A673 (cell line): ENCODE results near the gene ADGRE2. TPM values are rescaled to one million over a fixed set of nuclear protein-coding genes. Genes with fewer than 3 reads are reported as not detected.

ENCODE experiments used
- BruUV-seq: library from RNA; stranded (reverse); fragments of 400-500 nt; replicated peaks from 2 replicates; lab custom pipeline; 2021; lab: Mats Ljungman, UMichigan
- CTCF ChIA-PET: fragments of 300-600 bp; sonication (Branson Sonifier 250); formaldehyde crosslinking; loops from one replicate; lab custom pipeline; 2022; ENCODE audit warnings: antibody characterized with exemption; lab: Charles Lee
- POLR2A ChIA-PET: fragments of 300-600 bp; sonication (Branson Sonifier 250); formaldehyde crosslinking; loops from one replicate; lab custom pipeline; 2022; ENCODE audit warnings: antibody characterized with exemption; ENCODE audit not compliant: low non-redundant PET; lab: Charles Lee
- DNase-seq: peaks from one replicate; pipeline ENCODE4 v3.0.0-alpha.2; 2015; ENCODE audit warnings: low spot score
- H3K27ac ChIP-seq: fragments of 200-600 bp; sonication (generic); 2 replicates; pipeline ENCODE4 v1.5.1; 2016; ENCODE audit warnings: mixed run types, low read depth, mild to moderate bottlenecking, mixed read lengths, antibody characterized with exemption, low read length; ENCODE audit not compliant: poor library complexity, severe bottlenecking
- H3K27me3 ChIP-seq: fragments of 200-600 bp; sonication (generic); replicated peaks from 2 replicates; pipeline ENCODE4 v1.6.1; 2017; ENCODE audit warnings: mixed run types, low read depth, mild to moderate bottlenecking, mixed read lengths, antibody characterized with exemption, low read length; ENCODE audit not compliant: insufficient read depth, poor library complexity
- H3K36me3 ChIP-seq: fragments of 200-600 bp; sonication (generic); 2 replicates; pipeline ENCODE4 v1.6.1; 2016; ENCODE audit warnings: mixed run types, mild to moderate bottlenecking, mixed read lengths, antibody characterized with exemption, low read length; ENCODE audit not compliant: insufficient read depth, poor library complexity, severe bottlenecking
- H3K4me1 ChIP-seq: fragments of 200-600 bp; sonication (generic); 2 replicates; pipeline ENCODE4 v1.6.1; 2017; ENCODE audit warnings: mixed run types, mild to moderate bottlenecking, mixed read lengths, antibody characterized with exemption, low read length; ENCODE audit not compliant: insufficient read depth, poor library complexity, severe bottlenecking
- H3K4me3 ChIP-seq: fragments of 200-600 bp; sonication (generic); 2 replicates; pipeline ENCODE4 v1.5.1; 2016; ENCODE audit warnings: low read depth, mixed run types, mild to moderate bottlenecking, mixed read lengths, low read length; ENCODE audit not compliant: poor library complexity, severe bottlenecking
- H3K9me3 ChIP-seq: fragments of 200-600 bp; sonication (generic); 2 replicates; pipeline ENCODE4 v1.6.1; 2016; ENCODE audit warnings: mixed run types, low read depth, mild to moderate bottlenecking, mixed read lengths, antibody characterized with exemption, low read length; ENCODE audit not compliant: poor library complexity, severe bottlenecking
- EZH2 ChIP-seq: fragments of 200-600 bp; sonication (generic); IDR thresholded peaks from 2 replicates; pipeline ENCODE4 v1.6.1; 2017; ENCODE audit warnings: borderline replicate concordance, low read depth, mild to moderate bottlenecking, mixed read lengths, antibody characterized with exemption, low read length; ENCODE audit not compliant: poor library complexity, severe bottlenecking
- intact Hi-C: fragments of 100-400 bp; cut with micrococcal nuclease; formaldehyde crosslinking; loops from one replicate; pipeline ENCODE4 v1.10.0; 2022; ENCODE audit not compliant: unreplicated experiment
- total RNA-seq: library from RNA; stranded (reverse); gene quantifications from 2 replicates; pipeline ENCODE4 v1.2.3, GENCODE V29; 2021
- TF ChIP-seq, protein P1 (sequence below): fragments of 300-800, 200-600 bp; sonication (generic); conservative IDR thresholded peaks from 2 replicates; pipeline ENCODE4 v1.5.1; 2017; ENCODE audit warnings: low read depth, mild to moderate bottlenecking, antibody characterized with exemption, low read length, moderate library complexity, mixed read lengths

The ADGRE2 gene
- total RNA-seq, 1 experiment from 2014 or later = 0.19 TPM

DNA sequence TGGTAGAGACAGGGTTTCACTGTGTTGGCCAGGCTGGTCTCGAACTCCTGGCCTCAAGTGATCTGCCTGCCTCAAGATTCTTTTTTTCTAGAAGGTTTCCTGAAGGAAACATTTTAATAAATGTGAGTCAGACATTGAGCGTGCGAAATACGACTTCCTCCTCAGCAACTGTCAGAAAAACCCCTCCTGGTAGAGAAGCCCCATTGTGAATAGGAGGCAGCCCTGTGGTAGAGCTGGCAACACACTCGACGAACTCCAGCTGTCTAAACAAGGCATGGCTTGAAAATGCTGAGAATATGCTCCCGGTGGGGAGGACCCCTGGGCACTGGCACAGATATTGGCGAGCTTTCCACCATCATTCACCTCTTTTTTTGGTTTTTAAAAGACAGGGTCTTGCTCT lies 78.7 kb downstream of the ADGRE2 start:
- no peaks in the 10 kb centered on the region for H3K27me3 ChIP-seq
- TF ChIP-seq, protein P1, sequence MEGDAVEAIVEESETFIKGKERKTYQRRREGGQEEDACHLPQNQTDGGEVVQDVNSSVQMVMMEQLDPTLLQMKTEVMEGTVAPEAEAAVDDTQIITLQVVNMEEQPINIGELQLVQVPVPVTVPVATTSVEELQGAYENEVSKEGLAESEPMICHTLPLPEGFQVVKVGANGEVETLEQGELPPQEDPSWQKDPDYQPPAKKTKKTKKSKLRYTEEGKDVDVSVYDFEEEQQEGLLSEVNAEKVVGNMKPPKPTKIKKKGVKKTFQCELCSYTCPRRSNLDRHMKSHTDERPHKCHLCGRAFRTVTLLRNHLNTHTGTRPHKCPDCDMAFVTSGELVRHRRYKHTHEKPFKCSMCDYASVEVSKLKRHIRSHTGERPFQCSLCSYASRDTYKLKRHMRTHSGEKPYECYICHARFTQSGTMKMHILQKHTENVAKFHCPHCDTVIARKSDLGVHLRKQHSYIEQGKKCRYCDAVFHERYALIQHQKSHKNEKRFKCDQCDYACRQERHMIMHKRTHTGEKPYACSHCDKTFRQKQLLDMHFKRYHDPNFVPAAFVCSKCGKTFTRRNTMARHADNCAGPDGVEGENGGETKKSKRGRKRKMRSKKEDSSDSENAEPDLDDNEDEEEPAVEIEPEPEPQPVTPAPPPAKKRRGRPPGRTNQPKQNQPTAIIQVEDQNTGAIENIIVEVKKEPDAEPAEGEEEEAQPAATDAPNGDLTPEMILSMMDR = no peak
- no peak for TF ChIP-seq EZH2
- intact Hi-C loops = no loop called here
- POLR2A ChIA-PET = no interaction called here
- CTCF ChIA-PET = no interaction called here
- H3K9me3 ChIP-seq = no peaks in the 10 kb centered on the region
- no peaks in the 10 kb centered on the region for H3K4me1 ChIP-seq
- H3K4me3 ChIP-seq = no peak overlapping the region
- no peak overlapping the region for H3K27ac ChIP-seq
- peaks cover 45% of the 10 kb centered on the region for H3K36me3 ChIP-seq
- BruUV-seq = no TSS peak
- DNase-seq = no peak

DNA sequence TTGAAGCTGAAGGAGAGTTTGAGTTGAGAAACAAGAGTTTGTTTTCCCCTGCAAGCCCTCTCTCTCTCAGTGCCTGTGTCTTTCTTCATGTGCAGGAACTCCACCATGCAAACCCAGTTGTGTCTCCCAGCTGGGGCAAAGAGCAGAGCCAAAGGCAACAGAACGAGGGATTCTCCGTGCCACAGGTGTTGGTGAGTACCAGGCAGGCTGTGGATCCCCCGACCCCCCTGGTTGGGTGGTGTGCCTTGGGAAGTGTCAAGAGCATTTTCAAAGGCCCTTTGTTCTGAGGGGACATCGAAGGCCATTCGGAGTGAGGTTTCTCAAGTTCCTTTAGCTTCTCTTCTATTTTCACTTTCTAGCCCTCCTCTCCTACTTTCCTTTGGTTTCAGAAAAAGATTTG lies 82.9 kb downstream of the ADGRE2 start:
- Histone ChIP-seq H3K27me3 (no peaks in the 10 kb centered on the region), H3K36me3 (peaks cover 24% of the 10 kb centered on the region), H3K9me3 (no peaks in the 10 kb centered on the region), H3K27ac (no peak overlapping the region), H3K4me1 (no peaks in the 10 kb centered on the region), H3K4me3 (no peak overlapping the region)
- DNase-seq = no peak
- intact Hi-C loops = no loop called here
- TF ChIP-seq, protein P1 = no peak
- TF ChIP-seq EZH2 = no peak
- POLR2A ChIA-PET = no interaction called here
- BruUV-seq = no TSS peak
- CTCF ChIA-PET = no interaction called here

DNA sequence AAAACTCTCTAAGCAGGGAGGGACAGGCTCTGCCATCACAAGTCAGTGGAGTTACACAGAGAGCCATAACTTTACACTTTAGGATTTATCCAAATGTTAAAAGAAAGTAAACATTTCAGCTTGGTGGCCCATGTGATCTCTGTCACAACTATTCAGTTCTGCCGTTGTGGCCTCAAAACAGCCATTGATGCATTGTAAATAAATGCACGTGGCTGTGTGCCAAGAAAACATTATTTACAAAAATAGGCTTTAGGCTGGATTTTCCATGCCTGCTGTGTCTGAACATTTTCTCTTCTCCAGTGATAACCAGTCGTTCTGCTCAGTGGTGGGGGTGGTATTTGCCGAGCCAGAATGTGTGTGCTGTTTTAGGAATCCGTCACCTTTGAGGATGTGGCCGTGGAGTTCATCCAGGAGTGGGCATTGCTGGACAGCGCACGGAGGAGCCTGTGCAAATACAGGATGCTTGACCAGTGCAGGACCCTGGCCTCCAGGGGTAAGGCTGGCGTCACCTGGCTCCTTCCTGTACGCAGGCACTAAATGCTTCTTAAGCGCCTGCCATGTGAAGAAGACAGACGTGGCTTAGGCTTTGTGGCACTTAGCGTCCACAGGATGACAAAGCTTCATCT lies 83.6 kb downstream of the ADGRE2 start:
- no peak for TF ChIP-seq EZH2
- TF ChIP-seq, protein P1 = no peak
- no peaks in the 10 kb centered on the region for H3K9me3 ChIP-seq
- DNase-seq = no peak
- H3K4me1 ChIP-seq = no peaks in the 10 kb centered on the region
- no peak overlapping the region for H3K27ac ChIP-seq
- intact Hi-C loops = no loop called here
- POLR2A ChIA-PET = no interaction called here
- no peaks in the 10 kb centered on the region for H3K27me3 ChIP-seq
- CTCF ChIA-PET = no interaction called here
- peaks cover 18% of the 10 kb centered on the region for H3K36me3 ChIP-seq
- no peak overlapping the region for H3K4me3 ChIP-seq
- no TSS peak for BruUV-seq
